SU-DHL-6 (cell line): Measurements from ENCODE around the gene FAM117A.

Experiments used
- H2AFZ ChIP-seq: fragments of 200-600 bp; sonication (generic); 2 replicates; pipeline ENCODE4 v1.6.1; 2014; ENCODE audit warnings: low read depth, mild to moderate bottlenecking, moderate library complexity, mixed read lengths, antibody characterized with exemption, low read length; ENCODE audit not compliant: severe bottlenecking
- H3F3A ChIP-seq: fragments of 200-600 bp; shearing (Covaris generic); 2 replicates; pipeline ENCODE4 v1.6.0; 2016; ENCODE audit warnings: antibody characterized with exemption, mild to moderate bottlenecking; ENCODE audit not compliant: insufficient read depth
- H3K27ac ChIP-seq: fragments of 200-600 bp; sonication (generic); 2 replicates; pipeline ENCODE4 v1.5.1; 2016; ENCODE audit warnings: low read depth, mild to moderate bottlenecking, low read length, moderate library complexity, mixed read lengths
- H3K27me3 ChIP-seq: fragments of 200-600 bp; sonication (generic), shearing (Covaris generic); 2 replicates; pipeline ENCODE4 v1.6.0; 2014; ENCODE audit warnings: mild to moderate bottlenecking, low read length
- H3K36me3 ChIP-seq: fragments of 200-600 bp; sonication (generic); 2 replicates; pipeline ENCODE4 v1.6.1; 2014; ENCODE audit warnings: mild to moderate bottlenecking, low read length, mixed read lengths
- H3K4me2 ChIP-seq: fragments of 300-600, 200-600 bp; shearing (Covaris generic), sonication (generic); 2 replicates; pipeline ENCODE4 v1.6.0; 2014; ENCODE audit warnings: low read length, low read depth, mild to moderate bottlenecking; ENCODE audit not compliant: poor library complexity, severe bottlenecking
- H3K4me3 ChIP-seq: fragments of 200-600 bp; sonication (generic); 2 replicates; pipeline ENCODE4 v1.5.1; 2014; ENCODE audit warnings: antibody characterized with exemption, low read length, mild to moderate bottlenecking, mixed read lengths; ENCODE audit not compliant: insufficient read depth, poor library complexity, severe bottlenecking
- H3K79me2 ChIP-seq: fragments of 200-600 bp; sonication (generic); 2 replicates; pipeline ENCODE4 v1.6.1; 2014; ENCODE audit warnings: mild to moderate bottlenecking, low read length, moderate library complexity; ENCODE audit not compliant: insufficient read depth
- H3K9ac ChIP-seq: fragments of 200-600 bp; sonication (generic); 2 replicates; pipeline ENCODE4 v1.7.0; 2014; ENCODE audit warnings: mild to moderate bottlenecking, low read length
- H3K9me2 ChIP-seq: fragments of 200-600 bp; sonication (generic); replicated peaks from 2 replicates; pipeline ENCODE4 v1.6.1; 2014; ENCODE audit warnings: low read length; ENCODE audit not compliant: insufficient read depth
- H3K9me3 ChIP-seq: fragments of 200-600 bp; sonication (generic); 2 replicates; pipeline ENCODE4 v1.6.1; 2014; ENCODE audit warnings: low read length, mixed read lengths; ENCODE audit not compliant: insufficient read depth
- H4K20me1 ChIP-seq: fragments of 200-600 bp; sonication (generic); 2 replicates; pipeline ENCODE4 v1.6.1; 2014; ENCODE audit warnings: low read depth, mild to moderate bottlenecking, antibody characterized with exemption, low read length, moderate library complexity, mixed read lengths
- EZH2phosphoT487 ChIP-seq: fragments of 200-600 bp; sonication (generic), shearing (Covaris generic); conservative IDR thresholded peaks from 2 replicates; pipeline ENCODE4 v1.6.1; 2018; ENCODE audit warnings: mild to moderate bottlenecking, antibody characterized with exemption, low read length, moderate library complexity, mixed read lengths
- TF ChIP-seq, protein P1 (sequence below): fragments of 200-600 bp; sonication (generic); IDR thresholded peaks from one replicate; pipeline ENCODE4 v1.5.1; 2017; ENCODE audit warnings: antibody characterized with exemption, mild to moderate bottlenecking, low read length, moderate library complexity; ENCODE audit not compliant: insufficient read depth, poor library complexity, severe bottlenecking

FAM117A gene

DNA sequence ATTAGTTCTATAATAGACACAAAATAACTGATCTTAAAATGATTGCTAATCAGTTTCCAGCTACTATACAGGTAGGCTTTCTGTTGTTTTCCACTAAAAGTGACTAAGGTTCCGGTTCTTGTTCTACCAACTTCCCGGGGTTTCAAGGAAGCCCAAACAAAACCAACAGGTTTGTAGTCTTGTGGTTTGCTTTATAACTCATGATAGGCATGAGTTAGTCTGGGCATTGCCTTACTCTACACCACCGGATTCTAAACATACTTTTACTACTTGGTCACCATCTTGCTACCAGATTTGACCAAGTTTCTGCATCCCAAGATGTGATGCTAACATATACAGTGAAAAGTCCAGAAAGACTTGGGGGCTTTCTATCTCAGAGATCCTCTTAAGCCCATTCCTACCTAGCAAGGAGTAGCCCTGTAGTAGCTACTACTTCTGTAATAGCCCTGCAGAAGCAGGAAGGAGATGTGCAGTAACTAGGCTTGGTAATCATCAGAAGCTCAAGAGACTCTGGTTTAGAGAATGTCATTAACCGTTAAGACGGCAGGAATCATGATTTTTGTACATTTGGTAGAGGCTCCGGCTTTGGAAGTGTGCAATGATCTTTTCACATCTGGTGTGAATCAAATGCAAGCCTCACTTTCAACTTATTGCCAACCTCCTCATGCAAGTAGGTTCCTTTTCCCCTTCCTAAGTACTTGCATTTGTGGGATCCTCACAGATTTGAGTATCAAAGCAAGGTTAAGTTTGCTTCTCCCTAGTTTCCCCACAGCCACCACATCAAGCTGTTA lies 1.6 kb downstream of the FAM117A start:
- Histone ChIP-seq H2AFZ (no peak overlapping the region), H3K27me3 (no peaks in the 10 kb centered on the region), H3K79me2 (no peaks in the 10 kb centered on the region), H3K9me2 (no peaks in the 10 kb centered on the region), H3K4me2 (no peak overlapping the region), H3K36me3 (no peaks in the 10 kb centered on the region), H3K9ac (no peak overlapping the region), H3K9me3 (no peaks in the 10 kb centered on the region), H3F3A (no peaks in the 10 kb centered on the region), H3K27ac (no peak overlapping the region), H4K20me1 (no peaks in the 10 kb centered on the region), H3K4me3 (no peak overlapping the region)
- TF ChIP-seq, protein P1, sequence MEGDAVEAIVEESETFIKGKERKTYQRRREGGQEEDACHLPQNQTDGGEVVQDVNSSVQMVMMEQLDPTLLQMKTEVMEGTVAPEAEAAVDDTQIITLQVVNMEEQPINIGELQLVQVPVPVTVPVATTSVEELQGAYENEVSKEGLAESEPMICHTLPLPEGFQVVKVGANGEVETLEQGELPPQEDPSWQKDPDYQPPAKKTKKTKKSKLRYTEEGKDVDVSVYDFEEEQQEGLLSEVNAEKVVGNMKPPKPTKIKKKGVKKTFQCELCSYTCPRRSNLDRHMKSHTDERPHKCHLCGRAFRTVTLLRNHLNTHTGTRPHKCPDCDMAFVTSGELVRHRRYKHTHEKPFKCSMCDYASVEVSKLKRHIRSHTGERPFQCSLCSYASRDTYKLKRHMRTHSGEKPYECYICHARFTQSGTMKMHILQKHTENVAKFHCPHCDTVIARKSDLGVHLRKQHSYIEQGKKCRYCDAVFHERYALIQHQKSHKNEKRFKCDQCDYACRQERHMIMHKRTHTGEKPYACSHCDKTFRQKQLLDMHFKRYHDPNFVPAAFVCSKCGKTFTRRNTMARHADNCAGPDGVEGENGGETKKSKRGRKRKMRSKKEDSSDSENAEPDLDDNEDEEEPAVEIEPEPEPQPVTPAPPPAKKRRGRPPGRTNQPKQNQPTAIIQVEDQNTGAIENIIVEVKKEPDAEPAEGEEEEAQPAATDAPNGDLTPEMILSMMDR, result no peak
- TF ChIP-seq EZH2phosphoT487, result no peak

- Histone ChIP-seq H3K4me3 (no peak overlapping the region), H3K27ac (no peak overlapping the region), H3K9ac (no peak overlapping the region), H3K79me2 (no peaks in the 10 kb centered on the region), H3F3A (no peaks in the 10 kb centered on the region), H2AFZ (no peak overlapping the region), H3K4me2 (no peak overlapping the region), H3K36me3 (no peaks in the 10 kb centered on the region), H3K9me2 (no peaks in the 10 kb centered on the region), H4K20me1 (no peaks in the 10 kb centered on the region), H3K27me3 (no peaks in the 10 kb centered on the region), H3K9me3 (no peaks in the 10 kb centered on the region)
- TF ChIP-seq, protein P1, result no peak
- TF ChIP-seq EZH2phosphoT487, result no peak
These were observed 2.9 kb downstream of the FAM117A start for GRCh38 chr17:49760932-49761558.

DNA sequence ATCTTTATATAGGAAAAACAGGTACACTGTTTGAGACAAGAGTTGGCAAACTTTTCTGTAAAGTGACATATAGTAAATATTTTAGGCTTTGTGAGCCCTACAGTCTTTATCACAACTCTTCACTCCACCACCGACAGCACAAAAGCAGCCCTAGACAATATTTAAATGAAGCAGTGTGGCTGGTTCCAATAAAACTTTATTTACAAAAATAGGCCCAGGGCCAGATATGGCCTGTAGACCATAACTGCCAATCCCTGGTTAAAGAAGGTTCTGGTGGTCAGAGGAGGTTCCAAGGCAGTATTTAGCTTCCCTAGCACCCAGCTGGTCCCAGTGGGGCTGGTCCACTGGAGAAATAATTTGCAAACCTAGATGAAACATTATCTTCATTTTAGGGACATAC lies 3.6 kb downstream of the FAM117A start:
- Histone ChIP-seq H2AFZ (no peak overlapping the region), H3F3A (no peaks in the 10 kb centered on the region), H4K20me1 (no peaks in the 10 kb centered on the region), H3K27me3 (no peaks in the 10 kb centered on the region), H3K36me3 (no peaks in the 10 kb centered on the region), H3K27ac (no peak overlapping the region), H3K9me2 (no peaks in the 10 kb centered on the region), H3K9ac (no peak overlapping the region), H3K4me2 (no peak overlapping the region), H3K9me3 (no peaks in the 10 kb centered on the region), H3K79me2 (no peaks in the 10 kb centered on the region), H3K4me3 (no peak overlapping the region)
- TF ChIP-seq EZH2phosphoT487, result no peak
- TF ChIP-seq, protein P1, result no peak
